GM21381 (cell line): Measurements from ENCODE around the gene KIFC1.

Source experiments
- ATAC-seq: cut with Tn5 transposase; IDR thresholded peaks from one replicate; pipeline ENCODE4 v1.9.1; 2021; ENCODE audit warnings: mild to moderate bottlenecking, moderate library complexity; ENCODE audit not compliant: unreplicated experiment

KIFC1 gene

GRCh38 chr6:33439956-33440648 is 48.5 kb downstream of the KIFC1 start:
- no peak for ATAC-seq

- ATAC-seq = no peak
These were observed 49.2 kb downstream of the KIFC1 start for GRCh38 chr6:33440649-33441309.

- ATAC-seq = no peak
These were observed 49.8 kb downstream of the KIFC1 start for GRCh38 chr6:33441457-33441856.

- no peak for ATAC-seq
These were observed 50.7 kb downstream of the KIFC1 start for GRCh38 chr6:33442283-33442682.

- no peak for ATAC-seq
These were observed 51.4 kb downstream of the KIFC1 start for GRCh38 chr6:33443025-33443424.

GRCh38 chr6:33443619-33444504 is 52.2 kb downstream of the KIFC1 start:
- no peak for ATAC-seq

- no peak for ATAC-seq
These were observed 53.5 kb downstream of the KIFC1 start for GRCh38 chr6:33445119-33445603.

GRCh38 chr6:33446356-33446755 is 54.7 kb downstream of the KIFC1 start:
- ATAC-seq = no peak

GRCh38 chr6:33450434-33450833 is 58.8 kb downstream of the KIFC1 start:
- ATAC-seq = no peak

- no peak for ATAC-seq
These were observed 60.0 kb downstream of the KIFC1 start for GRCh38 chr6:33451606-33452005.

GRCh38 chr6:33452496-33452895 is 60.9 kb downstream of the KIFC1 start:
- ATAC-seq = no peak

- ATAC-seq = no peak
These were observed 61.9 kb downstream of the KIFC1 start for GRCh38 chr6:33453393-33454008.

GRCh38 chr6:33454009-33454946 is 62.7 kb downstream of the KIFC1 start, which contains the start of gene ZBTB9:
ZBTB9 (plus strand) TSS chr6:33454576; CDS start chr6:33455101, 525 bp downstream.
- ATAC-seq = peak; percentile 99

GRCh38 chr6:33455051-33455450 is 63.4 kb downstream of the KIFC1 start:
- ATAC-seq = no peak

- no peak for ATAC-seq
These were observed 64.5 kb downstream of the KIFC1 start for GRCh38 chr6:33456156-33456555.

- no peak for ATAC-seq
These were observed 67.1 kb downstream of the KIFC1 start for GRCh38 chr6:33458676-33459075.

- no peak for ATAC-seq
These were observed 67.6 kb downstream of the KIFC1 start for GRCh38 chr6:33459226-33459625.
